Tibial nerve (tissue), 4 donors: ENCODE results near the gene PNMA3.
"Not testable (repeated sequence)": the region's sequence is repeated elsewhere in the genome, so short reads cannot be mapped to it uniquely, and the experiment has no call there.

Source experiments
- EP300 ChIP-seq, 2 donors: sonication (generic); formaldehyde crosslinking; IDR thresholded peaks; one replicate each; pipeline ENCODE4 v1.6.1; 2017; ENCODE audit warnings: antibody characterized with exemption in 2 of 2, mild to moderate bottlenecking in 1 of 2
- TF ChIP-seq, protein P1 (sequence below), 5 experiments: fragments of 200-600 bp in 3 of 5; fragments of 450-650 bp in 2 of 5; sonication (generic) in 3 of 5; IDR thresholded peaks; one replicate each; pipeline ENCODE4 v1.5.1; 2016 to 2019; ENCODE audit warnings: antibody characterized with exemption in 5 of 5, mild to moderate bottlenecking in 3 of 5, moderate library complexity in 2 of 5

DNA sequence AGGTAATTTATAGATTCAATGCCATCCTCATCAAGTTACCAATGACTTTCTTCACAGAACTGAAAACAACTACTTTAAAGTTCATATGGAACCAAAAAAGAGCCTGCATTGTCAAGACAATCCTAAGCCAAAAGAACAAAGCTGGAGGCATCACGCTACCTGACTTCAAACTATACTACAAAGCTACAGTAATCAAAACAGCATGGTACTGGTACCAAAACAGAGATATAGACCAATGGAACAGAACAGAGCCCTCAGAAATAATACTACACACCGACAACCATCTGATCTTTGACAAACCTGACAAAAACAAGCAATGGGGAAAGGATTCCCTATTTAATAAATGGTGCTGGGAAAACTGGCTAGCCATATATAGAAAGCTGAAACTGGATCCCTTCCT, 39.1 kb upstream of the PNMA3 start:
- TF ChIP-seq, protein P1, sequence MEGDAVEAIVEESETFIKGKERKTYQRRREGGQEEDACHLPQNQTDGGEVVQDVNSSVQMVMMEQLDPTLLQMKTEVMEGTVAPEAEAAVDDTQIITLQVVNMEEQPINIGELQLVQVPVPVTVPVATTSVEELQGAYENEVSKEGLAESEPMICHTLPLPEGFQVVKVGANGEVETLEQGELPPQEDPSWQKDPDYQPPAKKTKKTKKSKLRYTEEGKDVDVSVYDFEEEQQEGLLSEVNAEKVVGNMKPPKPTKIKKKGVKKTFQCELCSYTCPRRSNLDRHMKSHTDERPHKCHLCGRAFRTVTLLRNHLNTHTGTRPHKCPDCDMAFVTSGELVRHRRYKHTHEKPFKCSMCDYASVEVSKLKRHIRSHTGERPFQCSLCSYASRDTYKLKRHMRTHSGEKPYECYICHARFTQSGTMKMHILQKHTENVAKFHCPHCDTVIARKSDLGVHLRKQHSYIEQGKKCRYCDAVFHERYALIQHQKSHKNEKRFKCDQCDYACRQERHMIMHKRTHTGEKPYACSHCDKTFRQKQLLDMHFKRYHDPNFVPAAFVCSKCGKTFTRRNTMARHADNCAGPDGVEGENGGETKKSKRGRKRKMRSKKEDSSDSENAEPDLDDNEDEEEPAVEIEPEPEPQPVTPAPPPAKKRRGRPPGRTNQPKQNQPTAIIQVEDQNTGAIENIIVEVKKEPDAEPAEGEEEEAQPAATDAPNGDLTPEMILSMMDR (IDR thresholded peaks at IDR 0.05), result not testable (repeated sequence)
- not testable (repeated sequence) for TF ChIP-seq EP300 (IDR thresholded peaks at IDR 0.05)
